Liver (tissue), 9 donors: ENCODE measurements around the gene FLNB. TPM values are rescaled to one million over a fixed set of nuclear protein-coding genes. Genes with fewer than 3 reads are reported as not detected.

Experiments used
- DNase-seq: peaks from one replicate; pipeline ENCODE4 v3.0.0-alpha.2; 2017; ENCODE audit warnings: low spot score
- H3K27ac ChIP-seq, 2 donors: one replicate each; pipeline ENCODE4 v1.7.0; 2013; ENCODE audit warnings: inconsistent platforms in 2 of 2, low read length in 2 of 2, control low read depth in 1 of 2, low read depth in 1 of 2, mild to moderate bottlenecking in 1 of 2
- H3K27me3 ChIP-seq, 4 donors: one replicate each; pipeline versions ENCODE4 v1.6.1 to v1.7.0; 2013; ENCODE audit warnings: low read length in 3 of 4, inconsistent platforms in 1 of 4, mild to moderate bottlenecking in 1 of 4, moderate library complexity in 1 of 4; ENCODE audit not compliant: control insufficient read depth in 4 of 4, insufficient read depth in 4 of 4
- H3K36me3 ChIP-seq, 4 donors: one replicate each; pipeline versions ENCODE4 v1.6.1 to v1.7.0; 2013; ENCODE audit warnings: low read length in 3 of 4, mild to moderate bottlenecking in 3 of 4, low read depth in 1 of 4, moderate library complexity in 1 of 4; ENCODE audit not compliant: control insufficient read depth in 4 of 4, insufficient read depth in 3 of 4
- H3K4me1 ChIP-seq, 4 donors: one replicate each; pipeline versions ENCODE4 v1.6.1 to v1.7.0; 2013; ENCODE audit warnings: low read length in 3 of 4, mild to moderate bottlenecking in 3 of 4, moderate library complexity in 1 of 4; ENCODE audit not compliant: control insufficient read depth in 4 of 4, insufficient read depth in 4 of 4
- H3K4me3 ChIP-seq, 3 donors: one replicate each; pipeline versions ENCODE4 v1.6.1 to v1.7.0; 2013; ENCODE audit warnings: low read length in 3 of 3, control low read depth in 1 of 3, low read depth in 1 of 3, mild to moderate bottlenecking in 1 of 3
- H3K9ac ChIP-seq, 2 donors: one replicate each; pipeline ENCODE4 v1.7.0; 2013; ENCODE audit warnings: low read length in 2 of 2, mild to moderate bottlenecking in 2 of 2, moderate library complexity in 2 of 2, control low read depth in 1 of 2, low read depth in 1 of 2
- H3K9me3 ChIP-seq, 4 donors: one replicate each; pipeline versions ENCODE4 v1.6.1 to v1.7.0; 2013; ENCODE audit warnings: low read length in 3 of 4; ENCODE audit not compliant: control insufficient read depth in 4 of 4
- EGR1 ChIP-seq, 2 donors: IDR thresholded peaks; 2 replicates each; pipeline ENCODE4 v1.6.1; 2016 to 2018; ENCODE audit warnings: antibody characterized with exemption in 2 of 2, low read depth in 2 of 2
- FOXA1 ChIP-seq: IDR thresholded peaks from 2 replicates; pipeline ENCODE4 v1.6.1; 2016; ENCODE audit warnings: antibody characterized with exemption
- FOXA2 ChIP-seq: IDR thresholded peaks from 2 replicates; pipeline ENCODE4 v1.6.1; 2016; ENCODE audit warnings: antibody characterized with exemption
- HNF4G ChIP-seq: IDR thresholded peaks from 2 replicates; pipeline ENCODE4 v1.6.1; 2016; ENCODE audit warnings: antibody characterized with exemption
- NR2F2 ChIP-seq: IDR thresholded peaks from 2 replicates; pipeline ENCODE4 v1.6.1; 2016; ENCODE audit warnings: antibody characterized with exemption
- RAD21 ChIP-seq, 2 donors: IDR thresholded peaks; 2 replicates each; pipeline ENCODE4 v1.6.1; 2016; ENCODE audit warnings: antibody characterized with exemption in 2 of 2, mild to moderate bottlenecking in 2 of 2
- RXRA ChIP-seq, 2 donors: IDR thresholded peaks; 2 replicates each; pipeline ENCODE4 v1.6.1; 2017 to 2018; ENCODE audit warnings: antibody characterized with exemption in 2 of 2, mild to moderate bottlenecking in 1 of 2
- YY1 ChIP-seq: IDR thresholded peaks from 2 replicates; pipeline ENCODE4 v1.6.1; 2016; ENCODE audit warnings: antibody characterized with exemption, mild to moderate bottlenecking
- WGBS: extraction: QIAGEN DNeasy Blood & Tissue Kit; methylation state at CpG from one replicate; pipeline ENCODE4 v1.1.7; 2013; 5-methylcytosine and 5-hydroxymethylcytosine counted together
- polyA plus RNA-seq, 2 donors: library from polyadenylated mRNA; stranded (reverse) in 1 of 2; unstranded in 1 of 2; fragments of 200-250 nt in 1 of 2; fragments of >200 nt in 1 of 2; fragmentation: Nextera tagmentation in 1 of 2; extraction: Ambion mirVana in 1 of 2; gene quantifications; one replicate each; pipeline versions ENCODE4 v1.2.1 to v1.2.3, GENCODE V29; 2013 to 2015
- total RNA-seq, 2 donors: library from RNA; depleted of rRNA; stranded (reverse); fragments of >200 nt; gene quantifications; one replicate each; pipeline ENCODE4 v1.2.3, GENCODE V29; 2014
- TF ChIP-seq, protein P1 (sequence below): IDR thresholded peaks from 2 replicates; pipeline ENCODE4 v1.6.1; 2016; ENCODE audit warnings: antibody characterized with exemption
- TF ChIP-seq, protein P2 (sequence below): fragments of 150-350 bp; IDR thresholded peaks from 2 replicates; pipeline ENCODE4 v1.5.1; 2017; ENCODE audit warnings: improper control_type of control experiment, low read depth, low read length; ENCODE audit not compliant: missing input control
- TF ChIP-seq, protein P3 (sequence below): IDR thresholded peaks from 2 replicates; pipeline ENCODE4 v1.6.1; 2016; ENCODE audit warnings: antibody characterized with exemption
- TF ChIP-seq, protein P4 (sequence below): IDR thresholded peaks from 2 replicates; pipeline ENCODE4 v1.6.1; 2016; ENCODE audit warnings: antibody characterized with exemption, mild to moderate bottlenecking
- donor health status: healthy.
- donor health status: healthy.
- donor health status: healthy.
- donor health status: healthy.
- donor health status: healthy.

Gene FLNB
- total and polyA plus RNA-seq, 4 donors: 22.9 to 124 (median 44.3) TPM

DNA sequence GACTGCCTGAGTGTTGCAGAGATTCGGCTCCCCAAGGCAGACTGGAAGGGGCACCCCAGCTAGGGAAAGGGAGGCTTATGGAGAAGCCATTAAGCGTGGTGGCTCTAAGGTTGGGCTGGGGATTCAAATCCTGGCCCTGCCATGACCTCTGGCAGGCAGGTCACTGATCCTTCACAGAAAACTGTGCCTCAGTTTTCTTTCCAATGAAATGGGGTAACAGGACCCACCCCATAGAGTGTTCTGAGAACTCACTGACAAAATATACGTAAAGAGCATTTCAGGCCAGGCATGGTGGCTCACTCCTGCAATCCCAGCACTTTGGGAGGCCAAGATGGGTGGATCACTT is 167.9 kb downstream of the FLNB start:
- peak overlapping the region in 1 of 3 donors; percentile 29 for H3K4me3 ChIP-seq
- no peaks in the 10 kb centered on the region for H3K27me3 ChIP-seq
- H3K36me3 ChIP-seq: peaks cover 0 to under 1% (median 0%) of the 10 kb centered on the region in 4 donors
- DNase-seq: no peak
- peak overlapping the region; percentile 74 to 85 for H3K27ac ChIP-seq
- TF ChIP-seq FOXA1 (no peak), NR2F2 (no peak)
- TF ChIP-seq, protein P1, sequence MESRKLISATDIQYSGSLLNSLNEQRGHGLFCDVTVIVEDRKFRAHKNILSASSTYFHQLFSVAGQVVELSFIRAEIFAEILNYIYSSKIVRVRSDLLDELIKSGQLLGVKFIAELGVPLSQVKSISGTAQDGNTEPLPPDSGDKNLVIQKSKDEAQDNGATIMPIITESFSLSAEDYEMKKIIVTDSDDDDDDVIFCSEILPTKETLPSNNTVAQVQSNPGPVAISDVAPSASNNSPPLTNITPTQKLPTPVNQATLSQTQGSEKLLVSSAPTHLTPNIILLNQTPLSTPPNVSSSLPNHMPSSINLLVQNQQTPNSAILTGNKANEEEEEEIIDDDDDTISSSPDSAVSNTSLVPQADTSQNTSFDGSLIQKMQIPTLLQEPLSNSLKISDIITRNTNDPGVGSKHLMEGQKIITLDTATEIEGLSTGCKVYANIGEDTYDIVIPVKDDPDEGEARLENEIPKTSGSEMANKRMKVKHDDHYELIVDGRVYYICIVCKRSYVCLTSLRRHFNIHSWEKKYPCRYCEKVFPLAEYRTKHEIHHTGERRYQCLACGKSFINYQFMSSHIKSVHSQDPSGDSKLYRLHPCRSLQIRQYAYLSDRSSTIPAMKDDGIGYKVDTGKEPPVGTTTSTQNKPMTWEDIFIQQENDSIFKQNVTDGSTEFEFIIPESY: no peak
- 76% methylated on average over 3 of the region's 3 CpGs for WGBS
- no peaks in the 10 kb centered on the region for H3K9me3 ChIP-seq
- peaks cover 25 to 64% (median 53%) of the 10 kb centered on the region in 4 donors for H3K4me1 ChIP-seq
- peak overlapping the region in 1 of 2 donors; percentile 13 for H3K9ac ChIP-seq

DNA sequence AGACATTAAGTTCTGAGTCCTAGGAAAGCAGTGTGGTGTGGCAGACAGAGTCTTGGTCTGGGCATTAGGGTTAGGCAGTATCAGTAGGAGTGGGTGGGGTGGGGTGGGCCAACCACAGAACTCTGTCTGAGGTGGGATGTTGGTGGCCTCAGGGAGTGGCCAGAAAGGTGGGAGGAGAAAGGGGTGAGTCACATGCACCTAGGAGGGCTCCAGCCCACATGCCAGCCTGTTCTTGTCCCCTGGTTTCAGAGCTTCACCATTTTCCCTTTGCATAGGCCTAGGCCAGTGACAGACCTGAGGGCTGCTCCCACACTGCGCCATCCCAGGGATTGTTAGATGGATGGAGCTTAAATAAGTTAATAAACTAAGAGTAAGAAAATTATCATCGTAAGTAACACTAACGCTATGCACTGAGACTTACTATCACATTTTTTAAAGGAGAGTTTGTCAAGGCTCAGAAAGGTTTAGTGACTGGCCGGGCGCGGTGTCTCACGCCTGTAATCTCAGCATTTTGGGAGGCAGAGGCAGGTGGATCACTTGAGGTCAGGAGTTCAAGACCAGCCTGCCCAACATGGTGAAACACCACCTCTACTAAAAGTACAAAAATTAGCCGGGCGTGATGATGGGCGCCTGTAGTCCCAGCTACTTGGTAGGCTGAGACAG is 168.7 kb downstream of the FLNB start:
- H3K27ac ChIP-seq: peak overlapping the region in 1 of 2 donors; percentile 74
- no peak overlapping the region for H3K9ac ChIP-seq
- no peak overlapping the region for H3K4me3 ChIP-seq
- no peak for DNase-seq
- H3K4me1 ChIP-seq: peaks cover 25 to 61% (median 46%) of the 10 kb centered on the region in 4 donors
- no peaks in the 10 kb centered on the region for H3K36me3 ChIP-seq
- no peaks in the 10 kb centered on the region for H3K27me3 ChIP-seq
- no peaks in the 10 kb centered on the region for H3K9me3 ChIP-seq
- WGBS: 95% methylated on average over 10 of the region's 10 CpGs
- TF ChIP-seq, protein P2, sequence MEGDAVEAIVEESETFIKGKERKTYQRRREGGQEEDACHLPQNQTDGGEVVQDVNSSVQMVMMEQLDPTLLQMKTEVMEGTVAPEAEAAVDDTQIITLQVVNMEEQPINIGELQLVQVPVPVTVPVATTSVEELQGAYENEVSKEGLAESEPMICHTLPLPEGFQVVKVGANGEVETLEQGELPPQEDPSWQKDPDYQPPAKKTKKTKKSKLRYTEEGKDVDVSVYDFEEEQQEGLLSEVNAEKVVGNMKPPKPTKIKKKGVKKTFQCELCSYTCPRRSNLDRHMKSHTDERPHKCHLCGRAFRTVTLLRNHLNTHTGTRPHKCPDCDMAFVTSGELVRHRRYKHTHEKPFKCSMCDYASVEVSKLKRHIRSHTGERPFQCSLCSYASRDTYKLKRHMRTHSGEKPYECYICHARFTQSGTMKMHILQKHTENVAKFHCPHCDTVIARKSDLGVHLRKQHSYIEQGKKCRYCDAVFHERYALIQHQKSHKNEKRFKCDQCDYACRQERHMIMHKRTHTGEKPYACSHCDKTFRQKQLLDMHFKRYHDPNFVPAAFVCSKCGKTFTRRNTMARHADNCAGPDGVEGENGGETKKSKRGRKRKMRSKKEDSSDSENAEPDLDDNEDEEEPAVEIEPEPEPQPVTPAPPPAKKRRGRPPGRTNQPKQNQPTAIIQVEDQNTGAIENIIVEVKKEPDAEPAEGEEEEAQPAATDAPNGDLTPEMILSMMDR: no peak
- TF ChIP-seq, protein P3, sequence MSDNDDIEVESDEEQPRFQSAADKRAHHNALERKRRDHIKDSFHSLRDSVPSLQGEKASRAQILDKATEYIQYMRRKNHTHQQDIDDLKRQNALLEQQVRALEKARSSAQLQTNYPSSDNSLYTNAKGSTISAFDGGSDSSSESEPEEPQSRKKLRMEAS: no peak
- TF ChIP-seq HNF4G: no peak

DNA sequence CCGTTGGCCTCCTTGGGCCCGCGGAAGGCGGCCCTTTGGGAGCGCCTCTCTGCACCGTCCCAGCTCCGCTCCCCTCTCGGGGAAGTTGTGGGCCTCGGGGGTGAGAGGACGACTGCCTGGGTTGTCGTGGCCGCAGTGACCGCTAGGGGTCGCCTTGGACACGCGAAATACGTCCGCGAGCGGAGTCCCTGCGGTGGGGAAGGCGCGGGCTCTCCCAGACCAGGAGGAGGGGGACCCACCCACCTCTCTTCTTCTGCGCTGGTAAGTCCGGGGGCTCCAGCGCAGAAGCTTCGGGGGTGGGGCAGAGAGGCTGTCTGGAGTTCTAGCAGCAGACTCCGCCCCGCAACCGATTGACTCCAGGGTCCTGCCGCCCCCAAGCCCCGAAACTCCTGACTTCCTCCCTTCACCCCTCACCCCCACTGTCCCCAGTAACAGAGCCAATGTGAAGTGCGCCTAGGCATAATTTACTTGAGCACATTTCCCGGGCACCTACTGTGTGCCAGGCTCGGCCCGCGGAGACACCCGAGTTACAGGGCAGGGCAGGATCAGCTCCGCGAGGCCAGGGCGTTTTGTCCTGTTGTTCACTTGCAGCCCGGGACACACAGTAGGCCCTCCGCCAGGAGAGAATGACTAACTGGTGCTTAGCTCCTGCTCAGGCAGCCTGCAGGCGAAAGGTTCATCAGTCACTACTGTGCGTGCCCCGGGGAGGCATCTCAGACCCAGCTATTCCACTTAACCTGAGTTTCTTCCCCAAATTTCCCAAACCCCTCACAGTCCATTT is 169.7 kb downstream of the FLNB start:
- 18% methylated on average over 46 of the region's 46 CpGs for WGBS
- no peak overlapping the region for H3K9ac ChIP-seq

More for the DNA sequence above, 169.7 kb downstream of the FLNB start:
- Histone ChIP-seq H3K27ac (no peak overlapping the region), H3K4me1 (peaks cover 25 to 62% (median 47%) of the 10 kb centered on the region in 4 donors), H3K36me3 (no peaks in the 10 kb centered on the region), H3K27me3 (no peaks in the 10 kb centered on the region), H3K4me3 (peak overlapping the region in 2 of 3 donors; percentile 26 to 32), H3K9me3 (no peaks in the 10 kb centered on the region)
- TF ChIP-seq, protein P4, sequence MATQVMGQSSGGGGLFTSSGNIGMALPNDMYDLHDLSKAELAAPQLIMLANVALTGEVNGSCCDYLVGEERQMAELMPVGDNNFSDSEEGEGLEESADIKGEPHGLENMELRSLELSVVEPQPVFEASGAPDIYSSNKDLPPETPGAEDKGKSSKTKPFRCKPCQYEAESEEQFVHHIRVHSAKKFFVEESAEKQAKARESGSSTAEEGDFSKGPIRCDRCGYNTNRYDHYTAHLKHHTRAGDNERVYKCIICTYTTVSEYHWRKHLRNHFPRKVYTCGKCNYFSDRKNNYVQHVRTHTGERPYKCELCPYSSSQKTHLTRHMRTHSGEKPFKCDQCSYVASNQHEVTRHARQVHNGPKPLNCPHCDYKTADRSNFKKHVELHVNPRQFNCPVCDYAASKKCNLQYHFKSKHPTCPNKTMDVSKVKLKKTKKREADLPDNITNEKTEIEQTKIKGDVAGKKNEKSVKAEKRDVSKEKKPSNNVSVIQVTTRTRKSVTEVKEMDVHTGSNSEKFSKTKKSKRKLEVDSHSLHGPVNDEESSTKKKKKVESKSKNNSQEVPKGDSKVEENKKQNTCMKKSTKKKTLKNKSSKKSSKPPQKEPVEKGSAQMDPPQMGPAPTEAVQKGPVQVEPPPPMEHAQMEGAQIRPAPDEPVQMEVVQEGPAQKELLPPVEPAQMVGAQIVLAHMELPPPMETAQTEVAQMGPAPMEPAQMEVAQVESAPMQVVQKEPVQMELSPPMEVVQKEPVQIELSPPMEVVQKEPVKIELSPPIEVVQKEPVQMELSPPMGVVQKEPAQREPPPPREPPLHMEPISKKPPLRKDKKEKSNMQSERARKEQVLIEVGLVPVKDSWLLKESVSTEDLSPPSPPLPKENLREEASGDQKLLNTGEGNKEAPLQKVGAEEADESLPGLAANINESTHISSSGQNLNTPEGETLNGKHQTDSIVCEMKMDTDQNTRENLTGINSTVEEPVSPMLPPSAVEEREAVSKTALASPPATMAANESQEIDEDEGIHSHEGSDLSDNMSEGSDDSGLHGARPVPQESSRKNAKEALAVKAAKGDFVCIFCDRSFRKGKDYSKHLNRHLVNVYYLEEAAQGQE: no peak
- TF ChIP-seq EGR1 (IDR thresholded peaks at IDR 0.05; ENCODE audit: low read depth in 2 of 2): no peak
- TF ChIP-seq RAD21 (IDR thresholded peaks at IDR 0.05): peak; percentile 77 to 87
- no peak for TF ChIP-seq FOXA2
- TF ChIP-seq, protein P2: peak; percentile 88
- TF ChIP-seq YY1: peak; percentile 15
- no peak for TF ChIP-seq RXRA (IDR thresholded peaks at IDR 0.05)
- peak; percentile 90 for DNase-seq
